Heart left ventricle (tissue), 16 donors: ENCODE data around the gene SLC2A14. TPM values are rescaled to one million over a fixed set of nuclear protein-coding genes. Genes with fewer than 3 reads are reported as not detected.
"Not testable (repeated sequence)": the region's sequence is repeated elsewhere in the genome, so short reads cannot be mapped to it uniquely, and the experiment has no call there.

Experiments used
- ATAC-seq, 4 donors: fragments of 200-7000 bp; cut with Tn5 transposase; one replicate each; pipeline ENCODE4 v1.9.1; 2020 to 2022; ENCODE audit warnings: moderate library complexity in 4 of 4, mild to moderate bottlenecking in 3 of 4, moderate number of reproducible peaks in 1 of 4
- DNase-seq, 5 donors: peaks; one replicate each; pipeline ENCODE4 v3.0.0-alpha.2; 2020
- H3K27ac ChIP-seq, 12 donors: fragments of 200-600 bp; sonication (generic) in 4 of 12; one replicate each; pipeline versions ENCODE4 v1.5.0 to v1.8.0; 2016 to 2022; ENCODE audit warnings: mild to moderate bottlenecking in 2 of 12
- H3K27me3 ChIP-seq, 9 donors: fragments of 200-600 bp; sonication (generic) in 2 of 9; one replicate each; pipeline versions ENCODE4 v1.5.1 to v1.8.0; 2016 to 2022; ENCODE audit warnings: mild to moderate bottlenecking in 3 of 9
- H3K36me3 ChIP-seq, 9 donors: fragments of 200-600 bp; sonication (generic) in 2 of 9; one replicate each; pipeline versions ENCODE4 v1.5.0 to v1.8.0; 2018 to 2022; ENCODE audit warnings: mild to moderate bottlenecking in 2 of 9
- H3K4me1 ChIP-seq, 12 donors: fragments of 200-600 bp; sonication (generic) in 4 of 12; one replicate each; pipeline versions ENCODE4 v1.5.0 to v1.8.0; 2016 to 2022; ENCODE audit warnings: mild to moderate bottlenecking in 3 of 12
- H3K4me3 ChIP-seq, 12 donors: fragments of 200-600 bp; sonication (generic) in 4 of 12; one replicate each; pipeline versions ENCODE4 v1.5.0 to v1.8.0; 2017 to 2022; ENCODE audit warnings: mild to moderate bottlenecking in 9 of 12, moderate library complexity in 4 of 12
- H3K9me3 ChIP-seq, 12 donors: fragments of 200-600 bp; sonication (generic) in 4 of 12; one replicate each; pipeline versions ENCODE4 v1.5.0 to v1.8.0; 2016 to 2022; ENCODE audit warnings: mild to moderate bottlenecking in 1 of 12
- POLR2A ChIP-seq, 2 donors: fragments of 450-650 bp; IDR thresholded peaks; one replicate each; pipeline ENCODE4 v1.6.1; 2017; ENCODE audit warnings: antibody characterized with exemption in 2 of 2, mild to moderate bottlenecking in 2 of 2, moderate library complexity in 2 of 2
- WGBS, 4 donors: extraction: QIAGEN DNeasy Blood & Tissue Kit in 2 of 4; methylation state at CpG; one replicate each; pipeline versions ENCODE4 v1.1.5 to v1.1.7; 2013 to 2018; 5-methylcytosine and 5-hydroxymethylcytosine counted together
- intact Hi-C, 10 donors: fragments of 100-400 bp; cut with DNase I; formaldehyde crosslinking; loops; one replicate each; pipeline versions ENCODE4 v1.11.1 to v1.14.2; 2022
- polyA plus RNA-seq, 2 donors: library from polyadenylated mRNA; stranded (reverse); fragments of 200-250 nt; gene quantifications; one replicate each; pipeline ENCODE4 v1.2.3, GENCODE V29; 2013
- total RNA-seq, 9 donors: library from RNA; depleted of rRNA in 2 of 9; stranded (reverse); fragments of >200 nt in 2 of 9; fragmentation: NEBNext Ultra II Directional in 3 of 9; extraction: Animal tissue kit (Norgen Biotek cat#: 25700) in 3 of 9; gene quantifications; one replicate each; pipeline versions ENCODE4 v1.1.0 to v1.2.4, GENCODE V29; 2016 to 2023
- TF ChIP-seq, protein P1 (sequence below), 12 donors: fragments of 200-600 bp; sonication (generic) in 4 of 12; IDR thresholded peaks; one replicate each; pipeline versions ENCODE4 v1.5.0 to v1.8.0; 2018 to 2022; ENCODE audit warnings: antibody characterized with exemption in 12 of 12, mild to moderate bottlenecking in 5 of 12
- donor health status: ischemic (EF 13 %, LVEDD 7.1; RV severe dilation, severe dysfunction).
- donor health status: healthy with polysubstance abuse.
- donor health status: DM: no; HTN: yes; CAD: no.
- donor health status: DM: no; HTN: no; CAD: no.
- donor health status: ischemic (EF 25% LVEDD 6.9; RV normal size, moderate dysfunction).
- donor health status: ischemic (EF 25% LVEDD 5.7; RV mildly dilated, moderate dysfunction).
- donor health status: healthy.
- donor health status: DM: yes; HTN: yes; CAD: no.
- donor health status: ischemic (EF 35%, LVEDD 5.7; RV mildly dilated, moderate dysfunction).
- donor health status: nonischemic (EF 11% LVEDD 7.7; RV severe dilation, severe dysfunction).
- donor health status: DM: yes; HTN: yes; CAD: no.
- donor health status: PGD.
- donor health status: ischemic (EF 29% LVEDD 5.4; RV normal size, mild dysfunction).
- donor health status: nonischemic (EF 23%, LVEDD 6.1; RV moderate dilation, normal function).

Gene SLC2A14
- total and polyA plus RNA-seq, 11 donors = 0.35 to 1.0 (median 0.56) TPM; not detected in 8

DNA sequence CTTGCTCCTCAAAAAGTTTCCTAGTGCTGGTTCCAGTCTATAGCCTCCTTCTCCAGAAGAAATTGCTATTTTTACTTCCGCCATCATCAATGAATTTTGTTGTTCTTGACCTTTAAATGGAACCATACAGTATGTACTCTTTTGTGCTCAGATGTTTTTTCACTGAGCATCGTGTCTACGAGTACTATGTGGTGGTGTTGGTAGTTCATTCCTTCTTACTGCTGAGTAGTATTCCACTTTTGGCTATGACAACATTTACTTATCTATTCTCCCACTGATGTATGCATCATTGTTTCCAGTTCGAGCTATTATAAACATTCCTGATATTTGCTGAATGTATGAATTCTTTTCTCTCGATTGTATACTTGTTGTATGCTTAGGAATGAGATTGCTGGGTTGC, 28.6 kb downstream of the SLC2A14 start:
- peaks cover 0 to 14% (median 0%) of the 10 kb centered on the region in 9 donors for H3K27me3 ChIP-seq
- H3K4me3 ChIP-seq = no peak overlapping the region
- intact Hi-C loops = no loop called here
- TF ChIP-seq, protein P1, sequence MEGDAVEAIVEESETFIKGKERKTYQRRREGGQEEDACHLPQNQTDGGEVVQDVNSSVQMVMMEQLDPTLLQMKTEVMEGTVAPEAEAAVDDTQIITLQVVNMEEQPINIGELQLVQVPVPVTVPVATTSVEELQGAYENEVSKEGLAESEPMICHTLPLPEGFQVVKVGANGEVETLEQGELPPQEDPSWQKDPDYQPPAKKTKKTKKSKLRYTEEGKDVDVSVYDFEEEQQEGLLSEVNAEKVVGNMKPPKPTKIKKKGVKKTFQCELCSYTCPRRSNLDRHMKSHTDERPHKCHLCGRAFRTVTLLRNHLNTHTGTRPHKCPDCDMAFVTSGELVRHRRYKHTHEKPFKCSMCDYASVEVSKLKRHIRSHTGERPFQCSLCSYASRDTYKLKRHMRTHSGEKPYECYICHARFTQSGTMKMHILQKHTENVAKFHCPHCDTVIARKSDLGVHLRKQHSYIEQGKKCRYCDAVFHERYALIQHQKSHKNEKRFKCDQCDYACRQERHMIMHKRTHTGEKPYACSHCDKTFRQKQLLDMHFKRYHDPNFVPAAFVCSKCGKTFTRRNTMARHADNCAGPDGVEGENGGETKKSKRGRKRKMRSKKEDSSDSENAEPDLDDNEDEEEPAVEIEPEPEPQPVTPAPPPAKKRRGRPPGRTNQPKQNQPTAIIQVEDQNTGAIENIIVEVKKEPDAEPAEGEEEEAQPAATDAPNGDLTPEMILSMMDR (IDR thresholded peaks at IDR 0.05) = no peak
- no peak for TF ChIP-seq POLR2A (IDR thresholded peaks at IDR 0.05)
- WGBS, 4 donors = 62 to 78% (median 71%) methylated on average over 5 of the region's 5 CpGs
- DNase-seq (no peak), ATAC-seq (no peak)
- H3K4me1 ChIP-seq = no peaks in the 10 kb centered on the region
- no peaks in the 10 kb centered on the region for H3K36me3 ChIP-seq
- no peak overlapping the region for H3K27ac ChIP-seq
- no peaks in the 10 kb centered on the region for H3K9me3 ChIP-seq

DNA sequence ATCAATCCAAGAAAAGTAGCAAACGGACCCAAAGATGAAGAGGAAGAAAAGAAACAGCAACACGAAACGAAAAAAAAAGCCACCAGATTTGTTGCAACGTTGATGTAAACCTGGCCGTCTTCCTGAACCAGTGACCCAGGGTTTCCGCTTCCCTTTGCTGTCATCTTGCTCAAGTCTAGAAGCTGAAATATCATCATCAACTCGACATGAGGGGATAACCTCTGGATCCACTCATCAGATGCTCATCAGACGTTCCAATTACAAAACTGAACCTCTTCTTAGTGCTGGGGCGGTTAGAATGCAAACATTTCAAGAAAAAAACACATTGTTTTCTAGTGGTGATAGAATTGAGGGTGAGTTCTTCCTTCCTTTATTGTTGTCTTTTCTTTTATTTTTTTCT, 29.1 kb downstream of the SLC2A14 start:
- DNase-seq, H3K4me3 ChIP-seq, H3K4me1 ChIP-seq, H3K36me3 ChIP-seq, H3K9me3 ChIP-seq, intact Hi-C loops, H3K27ac ChIP-seq: not testable (repeated sequence)
- peaks cover 0 to 14% (median 0%) of the 10 kb centered on the region in 9 donors for H3K27me3 ChIP-seq
- 31 to 44% (median 41%) methylated on average over 3 to 4 of the region's 9 CpGs for WGBS, 4 donors
- peak in 3 of 4 donors; percentile 20 to 63 (median 33) for ATAC-seq

DNA sequence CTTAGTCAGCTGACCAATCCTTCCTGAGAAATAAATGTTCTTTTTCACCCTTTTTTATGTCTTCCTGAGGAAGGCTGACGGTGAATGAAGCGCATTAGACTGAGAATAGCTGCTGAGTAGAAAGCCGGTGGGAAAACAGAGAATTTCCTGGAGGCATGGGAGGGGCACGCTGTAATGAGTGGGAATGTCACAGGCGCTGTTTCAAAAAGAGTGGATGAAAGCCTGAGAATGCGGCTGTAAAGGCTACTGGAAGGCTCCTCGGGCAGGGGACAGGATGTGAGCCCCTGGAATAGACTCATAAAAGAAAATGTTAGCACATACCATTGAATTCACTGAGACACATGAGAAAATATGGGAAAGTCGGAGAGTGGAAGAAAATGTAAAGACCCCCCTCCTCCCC, 29.6 kb downstream of the SLC2A14 start:
- 20 to 52% (median 29%) methylated on average over 4 to 5 of the region's 8 CpGs for WGBS, 4 donors
- peak overlapping the region in 2 of 12 donors; percentile 17 to 64 for H3K27ac ChIP-seq
- H3K9me3 ChIP-seq, H3K36me3 ChIP-seq, intact Hi-C loops, DNase-seq, H3K4me1 ChIP-seq, H3K4me3 ChIP-seq: not testable (repeated sequence)
- ATAC-seq = peak in 3 of 4 donors; percentile 65 to 75 (median 67)
- H3K27me3 ChIP-seq = peaks cover 0 to 14% (median 0%) of the 10 kb centered on the region in 9 donors

DNA sequence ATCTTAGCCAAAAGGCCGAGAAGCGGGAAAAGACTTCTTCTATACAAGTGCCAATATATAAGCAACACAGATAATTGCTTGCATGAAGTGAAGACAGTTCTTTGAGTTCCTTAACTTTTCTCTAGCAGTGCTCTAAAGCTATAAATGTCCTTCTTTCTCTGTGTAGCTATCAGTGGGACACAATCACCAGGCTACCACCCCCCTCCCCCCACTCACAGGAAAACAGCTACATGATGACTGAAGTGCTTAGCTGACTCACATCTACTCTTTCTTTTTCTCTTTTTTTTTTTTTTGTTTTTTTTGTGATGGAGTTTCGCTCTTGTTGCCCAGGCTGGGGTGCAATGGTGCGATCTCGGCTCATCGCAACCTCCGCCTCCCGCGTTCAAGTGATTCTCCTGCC, 30.3 kb downstream of the SLC2A14 start:
- H3K27ac ChIP-seq, H3K4me1 ChIP-seq, H3K9me3 ChIP-seq, intact Hi-C loops, H3K36me3 ChIP-seq, DNase-seq, H3K4me3 ChIP-seq, ATAC-seq: not testable (repeated sequence)
- peaks cover 0 to 14% (median 0%) of the 10 kb centered on the region in 9 donors for H3K27me3 ChIP-seq
- WGBS, 4 donors = 86 to 91% (median 89%) methylated on average over 9 of the region's 9 CpGs

DNA sequence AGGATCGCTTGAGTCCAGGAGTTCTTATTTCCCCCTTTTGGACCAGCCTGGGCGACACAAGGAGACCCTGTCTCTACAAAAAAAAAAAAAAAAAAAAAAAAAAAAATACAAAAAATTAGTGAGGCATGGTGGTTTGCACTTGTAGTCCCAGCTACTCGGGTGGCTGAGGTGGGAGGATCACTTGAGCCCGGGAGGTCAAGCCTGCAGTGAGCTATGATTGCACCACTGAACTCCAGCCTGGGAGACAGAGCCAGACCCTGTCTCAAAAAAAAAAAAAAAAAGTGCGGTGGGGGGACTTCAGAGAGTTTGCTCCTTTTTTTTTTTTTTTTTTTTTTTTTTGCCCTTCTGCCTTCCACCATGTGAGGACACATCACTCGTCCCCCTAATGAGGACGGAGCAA, 32.9 kb downstream of the SLC2A14 start:
- intact Hi-C loops, H3K27ac ChIP-seq, H3K4me3 ChIP-seq, H3K36me3 ChIP-seq, H3K4me1 ChIP-seq, DNase-seq, H3K9me3 ChIP-seq, ATAC-seq: not testable (repeated sequence)
- peaks cover 0 to 12% (median 0%) of the 10 kb centered on the region in 9 donors for H3K27me3 ChIP-seq
- WGBS, 4 donors = 80 to 90% (median 88%) methylated on average over 7 of the region's 7 CpGs

DNA sequence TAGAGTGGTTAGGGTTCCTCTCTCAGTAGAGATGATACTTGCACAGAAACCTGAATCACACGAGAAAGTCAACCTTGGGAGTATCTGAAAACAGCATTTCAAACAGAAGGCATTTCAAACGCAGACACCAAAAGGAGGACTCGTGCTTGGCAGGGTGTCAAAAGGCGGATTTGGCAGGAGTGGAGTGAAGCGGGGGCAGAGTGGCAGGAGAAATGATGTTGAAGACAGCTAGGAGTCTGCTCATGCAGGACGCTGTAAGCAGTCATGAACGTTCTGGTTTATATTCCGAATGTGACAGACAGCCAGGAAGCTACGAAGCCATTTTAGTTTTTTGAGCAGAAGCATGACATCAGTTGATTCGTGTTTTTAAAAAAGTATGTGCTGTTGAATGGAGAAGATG, 33.5 kb downstream of the SLC2A14 start:
- peak in 2 of 5 donors; percentile 28 to 32 for DNase-seq
- H3K36me3 ChIP-seq, H3K9me3 ChIP-seq, ATAC-seq, intact Hi-C loops, H3K4me1 ChIP-seq, H3K27me3 ChIP-seq, H3K27ac ChIP-seq, H3K4me3 ChIP-seq: not testable (repeated sequence)
- WGBS, 4 donors = 17 to 25% (median 19%) methylated on average over 8 to 9 of the region's 10 CpGs

DNA sequence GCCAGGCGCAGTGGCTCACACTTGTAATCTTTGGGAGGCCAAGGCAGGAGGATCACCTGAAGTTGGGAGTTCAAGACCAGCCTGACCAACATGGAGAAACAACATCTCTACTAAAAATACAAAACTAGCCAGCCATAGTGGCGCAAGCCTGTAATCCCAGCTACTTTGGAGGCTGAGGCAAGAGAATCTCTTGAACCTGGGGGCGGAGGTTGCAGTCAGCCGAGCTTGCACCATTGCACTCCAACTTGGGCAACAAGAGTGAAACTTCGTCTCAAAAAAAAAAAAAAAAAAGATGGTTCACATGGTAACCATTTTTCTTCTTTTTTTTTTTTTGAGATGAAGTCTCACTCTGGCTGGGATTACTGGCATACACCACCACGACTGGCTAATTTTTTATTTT, 35.3 kb downstream of the SLC2A14 start:
- no peak overlapping the region for H3K4me3 ChIP-seq
- H3K9me3 ChIP-seq = no peaks in the 10 kb centered on the region
- DNase-seq (peak in 1 of 5 donors; percentile 21), ATAC-seq (no peak)
- no peaks in the 10 kb centered on the region for H3K36me3 ChIP-seq
- intact Hi-C loops = no loop called here
- H3K27me3 ChIP-seq = peaks cover 0 to 10% (median 0%) of the 10 kb centered on the region in 9 donors
- H3K4me1 ChIP-seq = no peaks in the 10 kb centered on the region
- TF ChIP-seq, protein P1 (IDR thresholded peaks at IDR 0.05) = no peak
- no peak for TF ChIP-seq POLR2A (IDR thresholded peaks at IDR 0.05)
- 77 to 85% (median 82%) methylated on average over 6 of the region's 6 CpGs for WGBS, 4 donors
- H3K27ac ChIP-seq = no peak overlapping the region
